HCT116 (cell line): ENCODE measurements around the gene IGSF9B.

ENCODE experiments used
- CTCF ChIP-seq, 3 experiments: fragments of 200-600 bp in 1 of 3; sonication (generic) in 1 of 3; IDR thresholded peaks in 2 of 3; conservative IDR thresholded peaks in 1 of 3; 2 replicates each; pipeline ENCODE4 v1.5.1; 2012 to 2017; ENCODE audit warnings: low read depth in 2 of 3, low read length in 2 of 3, antibody characterized with exemption in 1 of 3, borderline replicate concordance in 1 of 3, control low read depth in 1 of 3, mild to moderate bottlenecking in 1 of 3, mixed read lengths in 1 of 3, mixed run types in 1 of 3, moderate library complexity in 1 of 3; ENCODE audit not compliant: insufficient read depth in 1 of 3
- EZH2 ChIP-seq: fragments of 200-600 bp; sonication (generic); IDR thresholded peaks from 2 replicates; pipeline ENCODE4 v1.6.1; 2017; ENCODE audit warnings: antibody characterized with exemption, mixed run types
- JUND ChIP-seq: IDR thresholded peaks from 2 replicates; pipeline ENCODE4 v1.6.1; 2012
- POLR2A ChIP-seq: IDR thresholded peaks from 2 replicates; pipeline ENCODE4 v1.7.0; 2011; ENCODE audit warnings: borderline replicate concordance; ENCODE audit not compliant: insufficient read depth, insufficient read length; ENCODE audit errors: extremely low read depth
- RAD21 ChIP-seq: IDR thresholded peaks from 2 replicates; pipeline ENCODE4 v1.6.1; 2012; ENCODE audit warnings: low read depth, mild to moderate bottlenecking
- SRF ChIP-seq: IDR thresholded peaks from 2 replicates; pipeline ENCODE4 v1.6.1; 2012; ENCODE audit warnings: low read depth
- YY1 ChIP-seq: IDR thresholded peaks from 2 replicates; pipeline ENCODE4 v1.6.1; 2011; ENCODE audit warnings: low read length, low read depth, moderate library complexity, mild to moderate bottlenecking; ENCODE audit not compliant: insufficient replicate concordance; ENCODE audit errors: extremely low read depth
- ZFX ChIP-seq: fragments of 450-650 bp; IDR thresholded peaks from 2 replicates; pipeline ENCODE4 v1.6.1; 2017
- TF ChIP-seq, protein P1 (sequence below): IDR thresholded peaks from 2 replicates; pipeline ENCODE4 v1.6.1; 2012; ENCODE audit warnings: low read depth

- no peak for TF ChIP-seq ZFX
- TF ChIP-seq CTCF (IDR thresholded peaks at IDR 0.05 in 2 of 3, conservative IDR thresholded peaks at IDR 0.05 in 1 of 3; ENCODE audit: borderline replicate concordance in 1 of 3, insufficient read depth in 1 of 3, low read depth in 2 of 3, low read length in 2 of 3) = no peak
- no peak for TF ChIP-seq EZH2
- no peak for TF ChIP-seq SRF
- TF ChIP-seq YY1 = no peak
- TF ChIP-seq POLR2A = no peak
- TF ChIP-seq RAD21 = no peak
- TF ChIP-seq, protein P1, sequence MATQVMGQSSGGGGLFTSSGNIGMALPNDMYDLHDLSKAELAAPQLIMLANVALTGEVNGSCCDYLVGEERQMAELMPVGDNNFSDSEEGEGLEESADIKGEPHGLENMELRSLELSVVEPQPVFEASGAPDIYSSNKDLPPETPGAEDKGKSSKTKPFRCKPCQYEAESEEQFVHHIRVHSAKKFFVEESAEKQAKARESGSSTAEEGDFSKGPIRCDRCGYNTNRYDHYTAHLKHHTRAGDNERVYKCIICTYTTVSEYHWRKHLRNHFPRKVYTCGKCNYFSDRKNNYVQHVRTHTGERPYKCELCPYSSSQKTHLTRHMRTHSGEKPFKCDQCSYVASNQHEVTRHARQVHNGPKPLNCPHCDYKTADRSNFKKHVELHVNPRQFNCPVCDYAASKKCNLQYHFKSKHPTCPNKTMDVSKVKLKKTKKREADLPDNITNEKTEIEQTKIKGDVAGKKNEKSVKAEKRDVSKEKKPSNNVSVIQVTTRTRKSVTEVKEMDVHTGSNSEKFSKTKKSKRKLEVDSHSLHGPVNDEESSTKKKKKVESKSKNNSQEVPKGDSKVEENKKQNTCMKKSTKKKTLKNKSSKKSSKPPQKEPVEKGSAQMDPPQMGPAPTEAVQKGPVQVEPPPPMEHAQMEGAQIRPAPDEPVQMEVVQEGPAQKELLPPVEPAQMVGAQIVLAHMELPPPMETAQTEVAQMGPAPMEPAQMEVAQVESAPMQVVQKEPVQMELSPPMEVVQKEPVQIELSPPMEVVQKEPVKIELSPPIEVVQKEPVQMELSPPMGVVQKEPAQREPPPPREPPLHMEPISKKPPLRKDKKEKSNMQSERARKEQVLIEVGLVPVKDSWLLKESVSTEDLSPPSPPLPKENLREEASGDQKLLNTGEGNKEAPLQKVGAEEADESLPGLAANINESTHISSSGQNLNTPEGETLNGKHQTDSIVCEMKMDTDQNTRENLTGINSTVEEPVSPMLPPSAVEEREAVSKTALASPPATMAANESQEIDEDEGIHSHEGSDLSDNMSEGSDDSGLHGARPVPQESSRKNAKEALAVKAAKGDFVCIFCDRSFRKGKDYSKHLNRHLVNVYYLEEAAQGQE = no peak
- TF ChIP-seq JUND = no peak
Measured at GRCh38 chr11:133981156-133981555, 24.4 kb upstream of the IGSF9B start.
